ENCODE results near the gene LGI4. TPM values are rescaled to one million over a fixed set of nuclear protein-coding genes. Genes with fewer than 3 reads are reported as not detected.

The LGI4 gene
- total RNA-seq, 1 experiment from 2014 or later: 0.32 TPM

GRCh38 chr19:35108730-35109129, 26.1 kb downstream of the LGI4 start:
- no peak for TF ChIP-seq ATF3 (IDR thresholded peaks at IDR 0.05)
- no peak for TF ChIP-seq YY1 (IDR thresholded peaks at IDR 0.05; ENCODE audit: extremely low read depth, insufficient replicate concordance, low read depth, low read length)
- TF ChIP-seq ELF1 (IDR thresholded peaks at IDR 0.05; ENCODE audit: borderline replicate concordance, low read depth): no peak
- no peak for TF ChIP-seq TCF7L2 (IDR thresholded peaks at IDR 0.05; ENCODE audit: borderline replicate concordance, extremely low read depth, insufficient read depth, insufficient read length)
- TF ChIP-seq, protein P1, sequence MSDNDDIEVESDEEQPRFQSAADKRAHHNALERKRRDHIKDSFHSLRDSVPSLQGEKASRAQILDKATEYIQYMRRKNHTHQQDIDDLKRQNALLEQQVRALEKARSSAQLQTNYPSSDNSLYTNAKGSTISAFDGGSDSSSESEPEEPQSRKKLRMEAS (IDR thresholded peaks at IDR 0.05): no peak
- no peak for TF ChIP-seq JUND (IDR thresholded peaks at IDR 0.05)
- TF ChIP-seq, protein P2, sequence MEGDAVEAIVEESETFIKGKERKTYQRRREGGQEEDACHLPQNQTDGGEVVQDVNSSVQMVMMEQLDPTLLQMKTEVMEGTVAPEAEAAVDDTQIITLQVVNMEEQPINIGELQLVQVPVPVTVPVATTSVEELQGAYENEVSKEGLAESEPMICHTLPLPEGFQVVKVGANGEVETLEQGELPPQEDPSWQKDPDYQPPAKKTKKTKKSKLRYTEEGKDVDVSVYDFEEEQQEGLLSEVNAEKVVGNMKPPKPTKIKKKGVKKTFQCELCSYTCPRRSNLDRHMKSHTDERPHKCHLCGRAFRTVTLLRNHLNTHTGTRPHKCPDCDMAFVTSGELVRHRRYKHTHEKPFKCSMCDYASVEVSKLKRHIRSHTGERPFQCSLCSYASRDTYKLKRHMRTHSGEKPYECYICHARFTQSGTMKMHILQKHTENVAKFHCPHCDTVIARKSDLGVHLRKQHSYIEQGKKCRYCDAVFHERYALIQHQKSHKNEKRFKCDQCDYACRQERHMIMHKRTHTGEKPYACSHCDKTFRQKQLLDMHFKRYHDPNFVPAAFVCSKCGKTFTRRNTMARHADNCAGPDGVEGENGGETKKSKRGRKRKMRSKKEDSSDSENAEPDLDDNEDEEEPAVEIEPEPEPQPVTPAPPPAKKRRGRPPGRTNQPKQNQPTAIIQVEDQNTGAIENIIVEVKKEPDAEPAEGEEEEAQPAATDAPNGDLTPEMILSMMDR (IDR thresholded peaks at IDR 0.05 in 2 of 3, conservative IDR thresholded peaks at IDR 0.05 in 1 of 3; ENCODE audit: borderline replicate concordance in 1 of 3, insufficient read depth in 1 of 3, low read depth in 2 of 3, low read length in 2 of 3): no peak
- TF ChIP-seq SIN3A (IDR thresholded peaks at IDR 0.05; ENCODE audit: low read depth): no peak
- ATAC-seq: no peak
- Histone ChIP-seq H2AFZ (ENCODE audit: low read depth, low read length, poor library complexity, severe bottlenecking) (no peak overlapping the region), H3K9me2 (ENCODE audit: insufficient read depth) (no peaks in the 10 kb centered on the region), H3K4me2 (ENCODE audit: low read length) (peak overlapping the region; percentile 89), H3K27ac (ENCODE audit: low read depth, low read length) (peak overlapping the region; percentile 24; the same call in 1 of the 2 replicates), H3K9ac (ENCODE audit: low read length) (no peak overlapping the region), H4K20me1 (ENCODE audit: insufficient read depth) (no peaks in the 10 kb centered on the region), H3K4me1 (ENCODE audit: control insufficient read depth in 1 of 2, insufficient read depth in 2 of 2, low read length in 2 of 2) (peaks cover 14 to 38% of the 10 kb centered on the region in 2 experiments), H3K36me3 (ENCODE audit: control insufficient read depth in 1 of 2, insufficient read depth in 2 of 2, low read length in 2 of 2) (no peaks in the 10 kb centered on the region), H3K79me2 (ENCODE audit: insufficient read depth, low read length) (no peaks in the 10 kb centered on the region), H3K27me3 (ENCODE audit: insufficient read depth, low read length) (no peaks in the 10 kb centered on the region), H3K9me3 (ENCODE audit: control insufficient read depth in 1 of 2, insufficient read depth in 1 of 2, low read depth in 1 of 2, low read length in 2 of 2) (peaks cover 0 to 11% of the 10 kb centered on the region in 2 experiments; a peak in 1 of 4 replicates), H3K4me3 (replicated peaks in 1 of 2; ENCODE audit: low read depth in 1 of 2, low read length in 2 of 2) (no peak overlapping the region)
- CTCF ChIA-PET: interaction anchor here (1.1 kb wide), 1 partner anchor 32 kb away, joined by 4 read pairs; no protein-coding TSS in a partner anchor
- DNase-seq (ENCODE audit: low read depth, low spot score): no peak
- POLR2A ChIA-PET: no interaction called here
- RAD21 ChIA-PET (ENCODE audit: low non-redundant PET in 1 of 2, low total read pairs in 2 of 2, uncharacterized antibody in 2 of 2, unreplicated experiment in 2 of 2): no interaction called here
- intact Hi-C loops (cut with micrococcal nuclease): no loop called here
- BruUV-seq (replicated peaks): no TSS peak
